ENCODE data around the gene LGALS1.
"Not testable (repeated sequence)": the region's sequence is repeated elsewhere in the genome, so short reads cannot be mapped to it uniquely, and the experiment has no call there.

Gene LGALS1

GRCh38 chr22:37639771-37640590, 35.5 kb upstream of the LGALS1 start:
- DNase-seq = peak; percentile 60

DNA sequence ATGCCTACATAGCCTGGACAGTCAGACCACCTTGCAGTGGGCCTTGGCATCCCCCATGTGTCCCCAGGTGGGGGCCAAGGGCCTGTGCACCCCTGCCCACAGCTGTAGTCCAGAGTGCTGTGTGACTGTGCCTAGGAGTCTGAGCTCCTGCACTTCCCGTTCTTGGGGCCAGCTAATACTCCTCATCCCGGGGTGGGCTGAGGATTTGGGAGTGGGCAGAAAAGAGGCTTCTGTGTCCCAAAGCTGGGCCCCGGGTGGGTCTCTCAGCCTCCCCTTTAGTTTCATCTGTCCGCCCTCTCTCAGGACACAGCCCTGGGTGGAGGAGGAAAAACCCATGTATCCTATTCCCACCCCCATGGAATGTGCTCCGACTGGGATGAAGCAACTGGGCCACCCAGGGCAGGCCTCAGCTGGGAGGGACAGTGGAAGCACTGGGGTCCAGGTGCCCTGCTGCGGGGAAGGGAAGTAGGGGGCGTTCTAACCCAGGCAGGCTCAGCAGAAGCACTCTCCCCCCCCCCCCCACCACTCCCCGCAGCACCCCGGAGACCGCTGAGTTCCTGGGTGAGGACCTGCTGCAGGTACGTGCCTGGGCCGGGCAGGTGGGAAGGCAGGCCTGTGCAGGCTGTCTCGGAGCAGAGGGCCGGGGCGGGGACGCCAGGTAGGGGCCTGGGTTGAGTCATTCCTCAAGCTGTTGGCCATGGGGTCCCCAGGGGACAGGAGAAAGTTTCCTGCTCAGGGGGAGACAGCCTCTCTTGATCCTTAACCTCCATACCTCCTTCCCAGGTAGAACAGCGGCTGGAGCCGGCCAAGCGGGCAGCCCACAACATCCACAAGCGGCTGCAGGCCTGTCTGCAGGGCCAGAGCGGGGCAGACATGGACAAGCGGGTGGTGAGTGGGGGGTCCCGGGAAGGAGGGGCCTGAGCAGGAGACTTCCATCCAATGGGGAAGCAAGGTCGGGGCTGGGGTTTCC, 34.6 kb upstream of the LGALS1 start:
- no peak for DNase-seq

- no peak for DNase-seq
Observed at GRCh38 chr22:37641561-37641949, 33.9 kb upstream of the LGALS1 start.

DNA sequence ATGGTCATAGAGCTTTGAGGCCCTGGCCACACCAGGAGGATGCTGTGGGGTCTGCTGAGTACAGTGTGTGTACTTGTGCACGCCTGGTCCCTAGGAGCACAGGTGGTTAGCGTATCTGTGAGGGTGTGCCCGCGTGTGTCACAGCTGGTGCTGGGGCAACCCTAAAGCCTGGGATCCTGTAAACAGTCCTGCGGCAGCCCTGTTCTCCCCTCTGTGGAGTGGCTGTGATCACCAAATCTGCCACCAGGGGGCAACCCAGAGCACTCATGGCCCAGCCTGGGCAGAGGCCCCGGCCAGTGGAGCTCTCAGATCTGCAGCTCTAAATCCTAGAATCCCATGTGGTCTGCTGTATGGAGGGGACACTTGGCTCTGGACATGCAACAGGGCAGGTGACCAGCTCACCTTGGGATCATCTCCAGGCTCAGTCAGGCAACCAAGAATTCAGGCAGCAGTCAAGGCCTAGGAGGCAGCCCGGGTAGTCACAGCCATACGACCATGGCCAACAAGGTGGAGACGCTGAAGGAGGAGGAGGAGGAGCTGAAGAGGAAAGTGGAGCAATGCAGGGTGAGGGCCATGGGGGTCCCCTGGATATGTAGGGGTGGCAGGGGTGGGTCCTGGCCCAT, 32.1 kb upstream of the LGALS1 start:
- DNase-seq = peak; percentile 85

DNA sequence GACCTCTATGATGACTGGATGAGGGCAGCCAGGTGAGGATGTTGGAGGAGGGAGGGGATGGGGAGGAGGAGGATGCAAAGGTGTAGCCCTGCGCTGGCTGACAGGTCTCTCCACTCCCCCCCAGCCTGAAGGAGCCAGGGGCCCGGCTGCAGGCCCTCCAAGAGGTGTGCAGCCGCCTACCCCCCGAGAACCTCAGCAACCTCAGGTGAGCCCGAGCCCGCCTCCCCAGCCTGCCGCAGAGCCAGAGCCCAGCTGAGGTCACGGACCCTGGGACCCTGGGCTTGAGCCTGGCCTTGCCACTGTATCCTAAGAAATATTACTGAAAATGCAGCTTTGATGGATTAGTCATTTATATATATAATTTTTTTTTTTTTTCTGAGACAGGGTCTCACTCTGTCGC, 28.1 kb upstream of the LGALS1 start:
- no peak for DNase-seq

- DNase-seq = no peak
Observed at GRCh38 chr22:37647928-37648327, 27.5 kb upstream of the LGALS1 start.

GRCh38 chr22:37650463-37651136, 24.8 kb upstream of the LGALS1 start:
- DNase-seq = no peak

GRCh38 chr22:37654563-37655251, 20.7 kb upstream of the LGALS1 start:
- DNase-seq = no peak

- DNase-seq = no peak
Observed at GRCh38 chr22:37655252-37655563, 20.2 kb upstream of the LGALS1 start.

DNA sequence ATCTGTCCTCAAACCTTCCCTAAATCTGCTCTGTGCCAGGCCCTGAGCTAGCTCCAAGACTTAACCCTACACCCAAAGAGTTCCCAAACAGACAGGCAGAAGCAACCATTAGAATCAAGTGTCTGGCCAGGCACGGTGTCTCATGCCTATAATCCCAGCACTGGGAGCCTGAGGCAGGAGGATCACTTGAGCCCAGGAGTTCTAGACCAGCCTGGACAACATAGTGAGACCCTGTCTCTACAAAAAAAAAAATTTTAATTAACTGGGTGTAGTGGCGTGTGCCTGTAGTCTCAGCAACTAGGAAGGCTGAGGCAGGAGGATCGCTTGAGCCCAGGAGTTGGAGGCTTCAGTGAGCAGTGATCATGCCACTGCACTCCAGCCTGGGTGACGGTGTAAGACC, 18.9 kb upstream of the LGALS1 start:
- not testable (repeated sequence) for DNase-seq

DNA sequence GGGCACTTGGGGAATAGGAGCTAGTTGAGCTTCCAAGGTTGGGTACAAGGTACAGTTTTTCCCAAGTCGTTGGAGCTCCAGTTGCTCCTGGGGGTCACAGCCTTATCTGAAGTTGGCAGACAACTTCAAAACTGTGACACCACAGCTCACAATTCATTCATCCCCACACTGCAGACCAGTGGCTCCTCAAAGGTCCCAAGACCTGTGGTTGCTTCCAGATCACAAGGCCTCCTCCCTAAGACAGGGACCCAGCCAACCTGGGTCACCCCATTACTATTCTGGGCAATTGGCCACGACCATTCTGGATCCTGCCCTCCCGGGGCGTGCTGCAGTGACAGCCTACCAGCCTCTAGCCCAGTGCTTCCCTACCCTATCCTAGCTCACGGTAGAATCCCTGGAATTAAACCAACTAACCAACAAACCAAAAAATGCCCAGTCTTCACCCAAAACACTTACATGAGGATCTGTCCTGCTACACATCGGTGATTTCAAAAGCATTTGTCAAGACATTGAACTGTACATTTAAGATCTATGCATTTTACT, 17.8 kb upstream of the LGALS1 start:
- DNase-seq = peak; percentile 42

GRCh38 chr22:37658133-37659065, 17.0 kb upstream of the LGALS1 start, which contains the start of gene PDXP:
Gene PDXP (plus strand): TSS chr22:37658723. CDS start chr22:37658783, 60 bp downstream.
- peak; percentile 99 for DNase-seq

GRCh38 chr22:37659066-37659896, 16.2 kb upstream of the LGALS1 start:
- DNase-seq = peak; percentile 56

DNA sequence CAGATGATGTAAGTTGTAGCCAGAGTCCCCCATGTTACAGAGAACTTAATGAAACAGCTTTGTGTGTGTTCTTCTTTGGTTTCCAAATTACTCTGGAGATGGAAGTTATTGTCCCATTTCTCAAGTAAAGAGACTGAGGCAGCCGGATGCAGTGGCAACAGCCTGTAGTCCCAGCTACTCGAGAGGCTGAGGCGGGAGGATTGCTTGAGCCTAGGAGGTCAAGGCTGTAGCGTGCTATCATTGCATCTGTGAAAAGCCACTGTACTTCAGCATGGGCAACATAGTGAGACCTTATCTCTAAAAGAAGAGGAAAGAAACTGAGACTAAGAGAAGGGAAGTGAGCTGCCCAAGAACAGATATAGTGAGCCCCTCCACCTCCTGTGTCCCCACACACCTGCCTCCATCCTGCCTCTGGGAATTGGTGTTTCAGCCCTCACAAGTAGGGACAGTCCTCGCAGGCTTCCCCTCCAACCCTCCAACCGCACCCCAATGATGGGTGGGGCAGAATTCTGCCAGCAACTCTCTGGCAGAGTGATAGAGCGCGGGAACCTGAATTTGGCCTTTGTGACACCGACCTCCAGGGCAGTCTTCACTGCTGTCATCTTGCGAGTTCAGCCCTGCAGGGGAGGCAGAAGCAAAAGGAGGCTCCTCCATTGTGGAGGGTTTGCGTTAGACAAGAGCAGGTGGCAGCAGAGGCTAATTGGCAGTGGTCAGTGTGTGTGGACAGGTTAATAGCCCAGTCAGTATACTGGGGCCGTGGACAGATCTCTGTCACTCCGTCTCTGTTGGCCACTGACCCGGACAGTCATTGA, 15.3 kb upstream of the LGALS1 start:
- peak; percentile 24 for DNase-seq

DNA sequence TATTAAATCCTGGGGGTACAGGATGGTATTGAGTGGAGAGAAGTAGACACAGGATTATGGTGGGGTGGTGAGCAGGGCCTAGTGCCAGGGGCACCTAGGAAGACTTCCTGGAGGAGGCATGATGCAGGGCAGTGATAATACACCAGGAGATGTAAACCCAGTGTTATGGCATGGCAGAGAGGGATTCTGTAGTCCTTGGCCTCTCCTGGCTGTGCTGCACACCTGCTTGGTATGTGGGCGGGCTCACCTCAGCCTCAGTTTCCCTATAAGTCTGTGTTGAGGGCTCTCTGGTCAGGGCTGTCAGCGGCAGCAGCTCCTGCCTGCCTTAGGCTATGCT, 14.8 kb upstream of the LGALS1 start:
- DNase-seq = no peak

DNA sequence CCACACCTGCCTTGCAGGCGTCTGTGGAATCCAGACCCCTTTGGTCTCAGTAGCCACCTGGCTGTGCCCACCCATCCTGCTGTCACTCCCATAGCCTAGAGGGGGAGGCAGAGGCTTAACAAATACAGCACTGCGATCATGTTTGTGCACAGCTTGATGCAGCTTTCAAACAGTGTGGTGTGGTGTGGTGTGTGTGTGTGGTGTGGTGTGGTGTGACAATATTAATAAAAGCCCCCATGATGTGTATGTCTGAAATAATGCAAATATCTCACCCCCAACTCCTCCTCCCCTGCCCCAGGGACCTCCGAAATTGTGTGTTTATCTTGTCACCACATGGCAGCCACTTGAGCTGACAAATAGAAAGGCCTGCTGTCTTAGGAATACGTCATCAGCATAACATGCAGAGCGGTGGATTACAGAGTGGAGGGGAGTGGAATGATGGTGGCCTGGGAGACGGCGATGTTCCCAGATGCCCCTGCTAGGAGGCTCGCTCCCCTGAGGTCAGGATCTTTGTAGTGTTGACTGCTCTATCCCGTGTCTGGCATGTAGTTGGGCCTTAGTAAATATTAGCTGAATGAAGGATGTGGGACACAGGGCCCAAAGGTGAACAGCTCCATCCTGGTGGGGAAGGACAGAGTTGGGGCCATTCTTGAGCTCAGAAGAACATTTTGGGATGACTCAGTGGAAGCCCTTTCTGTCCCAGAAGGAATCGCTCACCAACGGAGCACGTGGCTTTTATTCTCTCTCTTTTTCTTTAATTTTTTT, 14.1 kb upstream of the LGALS1 start:
- no peak for DNase-seq

DNA sequence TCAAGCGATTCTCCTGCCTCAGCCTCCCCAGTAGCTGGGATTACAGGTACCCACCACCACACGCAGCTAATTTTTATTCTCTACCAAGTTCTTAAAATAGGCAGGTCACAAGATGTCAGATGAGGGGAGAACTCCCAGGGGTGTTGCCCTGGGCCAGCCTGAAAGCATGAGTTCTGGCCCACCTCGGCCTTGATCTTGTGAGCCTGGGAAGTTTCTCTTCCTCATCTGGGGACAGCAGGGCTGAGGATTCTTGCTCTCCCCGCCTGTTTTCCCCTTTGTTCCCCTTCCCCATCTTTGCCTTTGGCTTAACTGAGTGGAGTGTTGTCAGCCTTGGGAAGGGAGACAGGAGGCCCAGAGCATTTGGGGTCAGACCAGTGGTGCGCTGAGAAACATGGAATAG, 13.4 kb upstream of the LGALS1 start:
- DNase-seq = no peak

GRCh38 chr22:37663521-37664140, 11.8 kb upstream of the LGALS1 start:
- DNase-seq = no peak

Data from RPMI8226 (cell line).